Measurements from ENCODE around the gene CCL25. TPM values are rescaled to one million over a fixed set of nuclear protein-coding genes. Genes with fewer than 3 reads are reported as not detected.

Gene CCL25
- total RNA-seq, 1 experiment from 2014 or later = not detected

DNA sequence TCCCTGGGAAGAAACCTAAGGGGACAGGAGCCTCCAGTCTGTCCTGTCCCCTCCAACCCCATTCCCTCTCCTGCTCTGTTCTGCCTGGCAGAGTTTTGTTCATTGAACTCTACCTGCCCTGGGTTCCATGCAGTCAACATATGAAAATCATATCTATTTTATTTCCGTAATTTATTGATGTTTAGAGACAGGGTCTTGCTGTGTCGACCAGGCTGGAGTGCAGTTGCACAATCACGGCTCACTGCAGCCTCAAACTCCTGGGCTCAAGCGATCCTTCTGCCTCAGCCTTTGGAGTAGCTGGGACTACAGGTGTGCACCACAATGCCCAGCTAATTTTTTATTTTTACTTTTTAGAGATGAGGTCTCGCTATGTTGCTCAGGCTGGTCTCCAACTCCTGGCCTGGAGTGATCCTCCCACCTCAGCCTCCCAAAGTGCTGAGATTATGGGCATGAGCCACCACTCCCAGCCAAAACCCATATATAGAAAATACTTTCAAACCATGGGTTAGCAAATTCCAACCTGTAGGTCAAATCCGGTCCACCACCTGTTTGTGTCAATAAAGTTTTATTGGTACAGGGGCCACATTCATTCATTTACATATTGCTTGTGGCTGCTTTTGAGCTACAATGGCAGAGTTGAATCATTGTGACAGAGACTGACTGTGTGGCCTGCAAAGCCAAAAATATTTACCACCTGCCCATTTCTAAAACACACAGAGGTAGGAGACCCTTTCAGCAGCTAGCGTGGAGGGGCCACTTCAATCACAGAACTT lies 57.5 kb downstream of the CCL25 start:
- no peak for DNase-seq (ENCODE audit: low spot score)

- no peak for DNase-seq (ENCODE audit: low spot score)
Observed at GRCh38 chr19:8110931-8111330, 58.4 kb downstream of the CCL25 start.

GRCh38 chr19:8111376-8111775 lies 58.8 kb downstream of the CCL25 start:
- DNase-seq (ENCODE audit: low spot score) = no peak

Other genes with a start within 250 kb of the CCL25 start
- gene EVI5L, start 222.5 kb upstream of the CCL25 start, total RNA-seq (2014; rRNA removed; shearing (Covaris generic)) = 4.0 and 4.4 TPM in 2 replicates
- 0.31 and 1.6 TPM in 2 replicates for gene PRR36, start 178.4 kb upstream of the CCL25 start, total RNA-seq (2014; rRNA removed; shearing (Covaris generic))
- gene LRRC8E, start 164.2 kb upstream of the CCL25 start, total RNA-seq (2014; rRNA removed; shearing (Covaris generic)) = 16.6 and 19.8 TPM in 2 replicates
- gene MAP2K7, start 148.9 kb upstream of the CCL25 start, total RNA-seq (2014; rRNA removed; shearing (Covaris generic)) = 28.8 and 30.8 TPM in 2 replicates
- gene TGFBR3L, start 137.9 kb upstream of the CCL25 start, total RNA-seq (2014; rRNA removed; shearing (Covaris generic)) = not detected in 2 replicates
- gene SNAPC2, start 132.4 kb upstream of the CCL25 start, total RNA-seq (2014; rRNA removed; shearing (Covaris generic)) = 17.1 and 18.0 TPM in 2 replicates
- gene CTXN1, start 126.6 kb upstream of the CCL25 start, total RNA-seq (2014; rRNA removed; shearing (Covaris generic)) = 8.6 and 11.8 TPM in 2 replicates
- 55.5 and 71.6 TPM in 2 replicates for gene TIMM44, start 109.1 kb upstream of the CCL25 start, total RNA-seq (2014; rRNA removed; shearing (Covaris generic))
- gene ELAVL1, start 47.1 kb upstream of the CCL25 start, total RNA-seq (2014; rRNA removed; shearing (Covaris generic)) = 42.3 and 50.8 TPM in 2 replicates
- gene FBN3, start 96.8 kb downstream of the CCL25 start, total RNA-seq (2014; rRNA removed; shearing (Covaris generic)) = not detected in 2 replicates
- gene CERS4, start 156.6 kb downstream of the CCL25 start, total RNA-seq (2014; rRNA removed; shearing (Covaris generic)) = not detected in 2 replicates